Measurements from ENCODE around the gene SPINK13.

- TF ChIP-seq, protein P1, sequence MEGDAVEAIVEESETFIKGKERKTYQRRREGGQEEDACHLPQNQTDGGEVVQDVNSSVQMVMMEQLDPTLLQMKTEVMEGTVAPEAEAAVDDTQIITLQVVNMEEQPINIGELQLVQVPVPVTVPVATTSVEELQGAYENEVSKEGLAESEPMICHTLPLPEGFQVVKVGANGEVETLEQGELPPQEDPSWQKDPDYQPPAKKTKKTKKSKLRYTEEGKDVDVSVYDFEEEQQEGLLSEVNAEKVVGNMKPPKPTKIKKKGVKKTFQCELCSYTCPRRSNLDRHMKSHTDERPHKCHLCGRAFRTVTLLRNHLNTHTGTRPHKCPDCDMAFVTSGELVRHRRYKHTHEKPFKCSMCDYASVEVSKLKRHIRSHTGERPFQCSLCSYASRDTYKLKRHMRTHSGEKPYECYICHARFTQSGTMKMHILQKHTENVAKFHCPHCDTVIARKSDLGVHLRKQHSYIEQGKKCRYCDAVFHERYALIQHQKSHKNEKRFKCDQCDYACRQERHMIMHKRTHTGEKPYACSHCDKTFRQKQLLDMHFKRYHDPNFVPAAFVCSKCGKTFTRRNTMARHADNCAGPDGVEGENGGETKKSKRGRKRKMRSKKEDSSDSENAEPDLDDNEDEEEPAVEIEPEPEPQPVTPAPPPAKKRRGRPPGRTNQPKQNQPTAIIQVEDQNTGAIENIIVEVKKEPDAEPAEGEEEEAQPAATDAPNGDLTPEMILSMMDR (IDR thresholded peaks at IDR 0.05), result no peak
- TF ChIP-seq POLR2AphosphoS5 (IDR thresholded peaks at IDR 0.05), result no peak
Measured at GRCh38 chr5:148237785-148238417, 30.7 kb upstream of the SPINK13 start.
